Measurements from ENCODE around the gene BRD9.
"Not testable (repeated sequence)": the region's sequence is repeated elsewhere in the genome, so short reads cannot be mapped to it uniquely, and the experiment has no call there.

DNA sequence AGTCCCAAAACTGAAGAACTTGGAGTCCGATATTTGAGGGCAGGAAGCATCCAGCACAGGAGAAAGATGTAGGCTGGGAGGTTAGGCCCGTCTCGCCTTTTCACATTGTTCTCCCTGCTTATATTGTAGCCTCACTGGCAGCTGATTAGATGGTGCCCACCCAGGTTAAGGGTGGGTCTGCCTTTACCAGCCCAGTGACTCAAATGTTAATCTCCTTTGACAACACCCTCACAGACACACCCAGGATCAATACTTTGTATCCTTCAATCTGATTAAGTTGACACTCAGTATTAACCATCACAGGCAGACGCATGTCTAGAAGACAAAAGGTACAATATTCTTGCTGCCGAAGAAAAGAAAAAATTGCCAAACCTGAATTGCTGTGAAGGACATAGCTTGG is 26.1 kb upstream of the BRD9 start:
- TF ChIP-seq, protein P1, sequence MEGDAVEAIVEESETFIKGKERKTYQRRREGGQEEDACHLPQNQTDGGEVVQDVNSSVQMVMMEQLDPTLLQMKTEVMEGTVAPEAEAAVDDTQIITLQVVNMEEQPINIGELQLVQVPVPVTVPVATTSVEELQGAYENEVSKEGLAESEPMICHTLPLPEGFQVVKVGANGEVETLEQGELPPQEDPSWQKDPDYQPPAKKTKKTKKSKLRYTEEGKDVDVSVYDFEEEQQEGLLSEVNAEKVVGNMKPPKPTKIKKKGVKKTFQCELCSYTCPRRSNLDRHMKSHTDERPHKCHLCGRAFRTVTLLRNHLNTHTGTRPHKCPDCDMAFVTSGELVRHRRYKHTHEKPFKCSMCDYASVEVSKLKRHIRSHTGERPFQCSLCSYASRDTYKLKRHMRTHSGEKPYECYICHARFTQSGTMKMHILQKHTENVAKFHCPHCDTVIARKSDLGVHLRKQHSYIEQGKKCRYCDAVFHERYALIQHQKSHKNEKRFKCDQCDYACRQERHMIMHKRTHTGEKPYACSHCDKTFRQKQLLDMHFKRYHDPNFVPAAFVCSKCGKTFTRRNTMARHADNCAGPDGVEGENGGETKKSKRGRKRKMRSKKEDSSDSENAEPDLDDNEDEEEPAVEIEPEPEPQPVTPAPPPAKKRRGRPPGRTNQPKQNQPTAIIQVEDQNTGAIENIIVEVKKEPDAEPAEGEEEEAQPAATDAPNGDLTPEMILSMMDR (conservative IDR thresholded peaks at IDR 0.05 in 1 of 2, IDR thresholded peaks at IDR 0.05 in 1 of 2; ENCODE audit: extremely low read depth in 1 of 2, insufficient read depth in 1 of 2, low read depth in 1 of 2, low read length in 2 of 2): not testable (repeated sequence)
- TF ChIP-seq EZH2 (IDR thresholded peaks at IDR 0.05; ENCODE audit: borderline replicate concordance, low read length): not testable (repeated sequence)

Measured in mammary epithelial cell (primary cell).